ENCODE measurements around the gene AKAP8L. TPM values are rescaled to one million over a fixed set of nuclear protein-coding genes. Genes with fewer than 3 reads are reported as not detected.
A peak's percentile ranks its signal among the peaks of the same experiment; 100 is the strongest.

AKAP8L gene
- total RNA-seq (100 to 1,000 TPM in 1 of 2 donors, 10 to 100 TPM in 1; 70.8 to 106 TPM), polyA plus RNA-seq (100 to 1,000 TPM in 1 of 2 donors, 10 to 100 TPM in 1; 34.7 to 243 TPM)
- long read RNA-seq, donor 1, transcript AKAP8L-201 (14 exons, 2,146 nt): major isoform, 10 of 20 reads
- long read RNA-seq, donor 1, partial matches to known transcripts: 3 of 20 reads
- long read RNA-seq, donor 1, other reads (novel, unspliced or antisense): 7 of 20 reads
- long read RNA-seq, donor 2, transcript AKAP8L-201 (14 exons, 2,146 nt): major isoform, 14 of 44 reads
- long read RNA-seq, donor 2, partial matches to known transcripts: 14 of 44 reads
- long read RNA-seq, donor 2, other reads (novel, unspliced or antisense): 16 of 44 reads

- H3K27me3 ChIP-seq (ENCODE audit: control insufficient read depth in 1 of 2, insufficient read depth in 2 of 2, low read length in 1 of 2): no peaks in the 10 kb centered on the region
- peak within 1 kb of the TSS; percentile 77 to 86 for H3K4me3 ChIP-seq (ENCODE audit: low read length in 2 of 2)
- H3K9me3 ChIP-seq (ENCODE audit: control insufficient read depth, low read length): no peaks in the 10 kb centered on the region
- DNase-seq (peak; percentile 99), ATAC-seq (ENCODE audit: low FRiP score) (peak; percentile 97)
- WGBS, 2 donors: 0 to 1% methylated on average over 51 to 61 of the region's 61 CpGs
- intact Hi-C loops (cut with DNase I): loop anchor here (1.0 to 5.0 kb wide), 3 partner anchors 34 to 139 kb away; partner anchors contain the start of gene AKAP8 (in 1 of the 2)
- peak within 1 kb of the TSS; percentile 62 to 93 for H3K27ac ChIP-seq (ENCODE audit: low read depth in 1 of 2, low read length in 2 of 2)
- no peaks in the 10 kb centered on the region for H3K4me1 ChIP-seq (ENCODE audit: control insufficient read depth in 1 of 2, insufficient read depth in 2 of 2, low read length in 2 of 2)
- no peaks in the 10 kb centered on the region for H3K36me3 ChIP-seq (ENCODE audit: control insufficient read depth in 1 of 2, insufficient read depth in 2 of 2, low read length in 1 of 2)
Measured at GRCh38 chr19:15418579-15419412, at the start of gene AKAP8L. TSS of gene AKAP8L (minus strand) at chr19:15418988. CDS start at chr19:15418923, 65 bp downstream.

- DNase-seq (peak in 1 of 2 donors; percentile 32), ATAC-seq (ENCODE audit: low FRiP score) (no peak)
- intact Hi-C loops (cut with DNase I): no loop called here
- no peak overlapping the region for H3K4me3 ChIP-seq (ENCODE audit: low read length in 2 of 2)
- H3K4me1 ChIP-seq (ENCODE audit: control insufficient read depth in 1 of 2, insufficient read depth in 2 of 2, low read length in 2 of 2): no peaks in the 10 kb centered on the region
- no peaks in the 10 kb centered on the region for H3K9me3 ChIP-seq (ENCODE audit: control insufficient read depth, low read length)
- 81 to 82% methylated on average over 6 of the region's 6 CpGs for WGBS, 2 donors
- no peaks in the 10 kb centered on the region for H3K27me3 ChIP-seq (ENCODE audit: control insufficient read depth in 1 of 2, insufficient read depth in 2 of 2, low read length in 1 of 2)
- no peak overlapping the region for H3K27ac ChIP-seq (ENCODE audit: low read depth in 1 of 2, low read length in 2 of 2)
- no peaks in the 10 kb centered on the region for H3K36me3 ChIP-seq (ENCODE audit: control insufficient read depth in 1 of 2, insufficient read depth in 2 of 2, low read length in 1 of 2)
Measured at GRCh38 chr19:15467734-15468214, 49.0 kb upstream of the AKAP8L start.

GRCh38 chr19:15466851-15467733 lies 48.3 kb upstream of the AKAP8L start:
- 44 to 47% methylated on average over 8 of the region's 8 CpGs for WGBS, 2 donors
- Histone ChIP-seq H3K36me3 (ENCODE audit: control insufficient read depth in 1 of 2, insufficient read depth in 2 of 2, low read length in 1 of 2) (no peaks in the 10 kb centered on the region), H3K4me1 (ENCODE audit: control insufficient read depth in 1 of 2, insufficient read depth in 2 of 2, low read length in 2 of 2) (no peaks in the 10 kb centered on the region), H3K9me3 (ENCODE audit: control insufficient read depth, low read length) (no peaks in the 10 kb centered on the region), H3K27me3 (ENCODE audit: control insufficient read depth in 1 of 2, insufficient read depth in 2 of 2, low read length in 1 of 2) (no peaks in the 10 kb centered on the region), H3K4me3 (ENCODE audit: low read length in 2 of 2) (no peak overlapping the region), H3K27ac (ENCODE audit: low read depth in 1 of 2, low read length in 2 of 2) (no peak overlapping the region)
- intact Hi-C loops (cut with DNase I): no loop called here
- DNase-seq (peak; percentile 16 to 32), ATAC-seq (ENCODE audit: low FRiP score) (no peak)

- H3K9me3 ChIP-seq (ENCODE audit: control insufficient read depth, low read length): no peaks in the 10 kb centered on the region
- H3K4me1 ChIP-seq (ENCODE audit: control insufficient read depth in 1 of 2, insufficient read depth in 2 of 2, low read length in 2 of 2): no peaks in the 10 kb centered on the region
- no peaks in the 10 kb centered on the region for H3K27me3 ChIP-seq (ENCODE audit: control insufficient read depth in 1 of 2, insufficient read depth in 2 of 2, low read length in 1 of 2)
- 33 to 34% methylated on average over 17 of the region's 17 CpGs for WGBS, 2 donors
- DNase-seq: peak; percentile 23 to 63
- intact Hi-C loops (cut with DNase I): loop anchor here in 1 of 2 donors (5.0 kb wide), 1 partner anchor 88 kb away; no protein-coding TSS in a partner anchor
- ATAC-seq (ENCODE audit: low FRiP score): no peak
- no peaks in the 10 kb centered on the region for H3K36me3 ChIP-seq (ENCODE audit: control insufficient read depth in 1 of 2, insufficient read depth in 2 of 2, low read length in 1 of 2)
- no peak within 1 kb of the TSS for H3K27ac ChIP-seq (ENCODE audit: low read depth in 1 of 2, low read length in 2 of 2)
- H3K4me3 ChIP-seq (ENCODE audit: low read length in 2 of 2): no peak within 1 kb of the TSS
Measured at GRCh38 chr19:15464394-15465385, 45.9 kb upstream of the AKAP8L start, which contains the start of gene RASAL3. TSS of gene RASAL3 (minus strand) at chr19:15464544. CDS start at chr19:15464358, 186 bp downstream.

- Histone ChIP-seq H3K27ac (ENCODE audit: low read depth in 1 of 2, low read length in 2 of 2) (no peak overlapping the region), H3K36me3 (ENCODE audit: control insufficient read depth in 1 of 2, insufficient read depth in 2 of 2, low read length in 1 of 2) (no peaks in the 10 kb centered on the region)
- peak; percentile 50 for ATAC-seq (ENCODE audit: low FRiP score)
Measured at GRCh38 chr19:15463861-15464371, 45.1 kb upstream of the AKAP8L start.

GRCh38 chr19:15461694-15462093 lies 42.9 kb upstream of the AKAP8L start:
- no peak overlapping the region for H3K4me3 ChIP-seq (ENCODE audit: low read length in 2 of 2)
- no peak overlapping the region for H3K27ac ChIP-seq (ENCODE audit: low read depth in 1 of 2, low read length in 2 of 2)
- DNase-seq: no peak
- no peaks in the 10 kb centered on the region for H3K9me3 ChIP-seq (ENCODE audit: control insufficient read depth, low read length)
- no peaks in the 10 kb centered on the region for H3K27me3 ChIP-seq (ENCODE audit: control insufficient read depth in 1 of 2, insufficient read depth in 2 of 2, low read length in 1 of 2)
- ATAC-seq (ENCODE audit: low FRiP score): no peak
- H3K36me3 ChIP-seq (ENCODE audit: control insufficient read depth in 1 of 2, insufficient read depth in 2 of 2, low read length in 1 of 2): no peaks in the 10 kb centered on the region
- H3K4me1 ChIP-seq (ENCODE audit: control insufficient read depth in 1 of 2, insufficient read depth in 2 of 2, low read length in 2 of 2): no peaks in the 10 kb centered on the region
- intact Hi-C loops (cut with DNase I): loop anchor here in 1 of 2 donors (5.0 kb wide), 1 partner anchor 91 kb away; no protein-coding TSS in a partner anchor
- 87 to 90% methylated on average over 2 of the region's 2 CpGs for WGBS, 2 donors

More at GRCh38 chr19:15463861-15464371, 45.1 kb upstream of the AKAP8L start:
- WGBS, 2 donors: 42 to 47% methylated on average over 22 to 25 of the region's 25 CpGs
- intact Hi-C loops (cut with DNase I): loop anchor here in 1 of 2 donors (5.0 kb wide), 1 partner anchor 88 kb away; no protein-coding TSS in a partner anchor
- no peaks in the 10 kb centered on the region for H3K4me1 ChIP-seq (ENCODE audit: control insufficient read depth in 1 of 2, insufficient read depth in 2 of 2, low read length in 2 of 2)
- no peak overlapping the region for H3K4me3 ChIP-seq (ENCODE audit: low read length in 2 of 2)
- H3K9me3 ChIP-seq (ENCODE audit: control insufficient read depth, low read length): no peaks in the 10 kb centered on the region
- no peaks in the 10 kb centered on the region for H3K27me3 ChIP-seq (ENCODE audit: control insufficient read depth in 1 of 2, insufficient read depth in 2 of 2, low read length in 1 of 2)
- DNase-seq: peak in 1 of 2 donors; percentile 66

GRCh38 chr19:15457701-15458484 lies 39.1 kb upstream of the AKAP8L start:
- H3K4me1 ChIP-seq (ENCODE audit: control insufficient read depth in 1 of 2, insufficient read depth in 2 of 2, low read length in 2 of 2): no peaks in the 10 kb centered on the region
- no peak overlapping the region for H3K4me3 ChIP-seq (ENCODE audit: low read length in 2 of 2)
- intact Hi-C loops (cut with DNase I): no loop called here
- DNase-seq (no peak), ATAC-seq (ENCODE audit: low FRiP score) (no peak)
- WGBS, 2 donors: 9 to 10% methylated on average over 54 of the region's 54 CpGs
- no peaks in the 10 kb centered on the region for H3K36me3 ChIP-seq (ENCODE audit: control insufficient read depth in 1 of 2, insufficient read depth in 2 of 2, low read length in 1 of 2)
- H3K9me3 ChIP-seq (ENCODE audit: control insufficient read depth, low read length): no peaks in the 10 kb centered on the region
- H3K27me3 ChIP-seq (ENCODE audit: control insufficient read depth in 1 of 2, insufficient read depth in 2 of 2, low read length in 1 of 2): no peaks in the 10 kb centered on the region
- no peak overlapping the region for H3K27ac ChIP-seq (ENCODE audit: low read depth in 1 of 2, low read length in 2 of 2)
